ENCODE measurements around the gene WDR89. TPM values are rescaled to one million over a fixed set of nuclear protein-coding genes. Genes with fewer than 3 reads are reported as not detected.
"Not testable (repeated sequence)": the region's sequence is repeated elsewhere in the genome, so short reads cannot be mapped to it uniquely, and the experiment has no call there.

WDR89 gene
- total RNA-seq, 2 experiments from 2014 or later = 13.9 to 27.2 TPM

- H3K27ac Mint-ChIP-seq; ATAC-seq; DNase-seq; H3K9me3 Mint-ChIP-seq (ENCODE audit: low read depth); CTCF ChIA-PET; H3K4me3 Mint-ChIP-seq; H3K27me3 Mint-ChIP-seq; POLR2A ChIA-PET; intact Hi-C loops (cut with DNase I, micrococcal nuclease); H3K4me1 Mint-ChIP-seq; H3K36me3 Mint-ChIP-seq (ENCODE audit: low read depth): not testable (repeated sequence)
Measured at GRCh38 chr14:63583046-63583445, 58.6 kb downstream of the WDR89 start.

DNA sequence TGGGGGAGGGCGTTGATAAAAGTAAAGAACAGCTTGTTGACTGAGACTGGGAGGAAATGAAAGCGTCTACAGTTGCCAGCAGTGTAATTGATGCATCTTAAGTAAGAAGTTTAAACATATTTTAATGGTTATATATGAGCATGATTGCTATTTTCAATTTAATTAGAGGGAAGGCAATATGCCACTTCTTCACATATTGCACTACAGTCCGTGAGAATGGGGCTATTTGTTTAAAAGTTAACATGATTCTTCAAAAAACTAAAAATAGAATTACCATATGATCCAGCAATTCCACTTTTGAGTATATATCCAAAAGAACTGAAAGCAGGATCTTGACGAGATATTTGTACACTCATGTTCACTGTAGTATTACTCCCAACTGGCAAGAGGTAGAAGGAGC is 60.2 kb downstream of the WDR89 start:
- POLR2A ChIA-PET = no interaction called here
- H3K27me3 Mint-ChIP-seq = peaks cover 2% of the 10 kb centered on the region
- H3K27ac Mint-ChIP-seq = no peak overlapping the region
- no peaks in the 10 kb centered on the region for H3K36me3 Mint-ChIP-seq (ENCODE audit: low read depth)
- no peaks in the 10 kb centered on the region for H3K4me1 Mint-ChIP-seq
- H3K4me3 Mint-ChIP-seq = no peak overlapping the region
- H3K9me3 Mint-ChIP-seq (ENCODE audit: low read depth) = no peaks in the 10 kb centered on the region
- ATAC-seq (no peak), DNase-seq (no peak)
- intact Hi-C loops (cut with DNase I, micrococcal nuclease) = no loop called here
- CTCF ChIA-PET = no interaction called here

- no peak for DNase-seq
- Mint-ChIP-seq H3K4me3 (no peak overlapping the region), H3K4me1 (no peaks in the 10 kb centered on the region), H3K36me3 (ENCODE audit: low read depth) (no peaks in the 10 kb centered on the region), H3K9me3 (ENCODE audit: low read depth) (no peaks in the 10 kb centered on the region), H3K27ac (no peak overlapping the region), H3K27me3 (peaks cover 4% of the 10 kb centered on the region)
- POLR2A ChIA-PET = no interaction called here
- intact Hi-C loops (cut with DNase I, micrococcal nuclease) = no loop called here
- CTCF ChIA-PET = no interaction called here
- no peak for ATAC-seq
Measured at GRCh38 chr14:63578300-63578699, 63.4 kb downstream of the WDR89 start.

DNA sequence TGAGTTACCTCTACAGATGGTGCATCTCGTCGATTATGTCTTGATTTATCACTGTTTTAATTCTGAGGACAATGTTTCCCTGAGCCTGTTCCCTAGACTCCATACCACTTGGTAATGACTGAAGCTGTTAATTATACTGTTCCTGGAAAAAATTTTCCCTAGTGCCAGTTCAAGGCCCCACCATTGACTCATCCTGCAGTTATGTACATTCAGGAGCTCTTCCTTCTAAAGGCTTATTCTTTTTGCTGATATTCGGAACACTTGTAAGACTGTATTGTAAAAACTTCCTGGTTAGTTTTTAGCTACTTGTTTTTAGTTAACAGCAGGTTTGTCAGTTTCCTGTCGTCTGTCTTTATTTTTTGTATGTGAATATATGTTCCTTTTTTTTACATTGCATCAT is 68.1 kb downstream of the WDR89 start:
- H3K4me1 Mint-ChIP-seq = no peaks in the 10 kb centered on the region
- ATAC-seq = no peak
- no peaks in the 10 kb centered on the region for H3K36me3 Mint-ChIP-seq (ENCODE audit: low read depth)
- ChIA-PET CTCF (interaction anchor here (0.6 kb wide), 1 partner anchor 184 kb away, joined by 4 read pairs; no protein-coding TSS in a partner anchor), POLR2A (no interaction called here)
- H3K9me3 Mint-ChIP-seq (ENCODE audit: low read depth) = no peaks in the 10 kb centered on the region
- intact Hi-C loops (cut with DNase I, micrococcal nuclease) = no loop called here
- no peak for DNase-seq
- H3K27me3 Mint-ChIP-seq = peaks cover 2% of the 10 kb centered on the region
- no peak overlapping the region for H3K27ac Mint-ChIP-seq
- H3K4me3 Mint-ChIP-seq = no peak overlapping the region

DNA sequence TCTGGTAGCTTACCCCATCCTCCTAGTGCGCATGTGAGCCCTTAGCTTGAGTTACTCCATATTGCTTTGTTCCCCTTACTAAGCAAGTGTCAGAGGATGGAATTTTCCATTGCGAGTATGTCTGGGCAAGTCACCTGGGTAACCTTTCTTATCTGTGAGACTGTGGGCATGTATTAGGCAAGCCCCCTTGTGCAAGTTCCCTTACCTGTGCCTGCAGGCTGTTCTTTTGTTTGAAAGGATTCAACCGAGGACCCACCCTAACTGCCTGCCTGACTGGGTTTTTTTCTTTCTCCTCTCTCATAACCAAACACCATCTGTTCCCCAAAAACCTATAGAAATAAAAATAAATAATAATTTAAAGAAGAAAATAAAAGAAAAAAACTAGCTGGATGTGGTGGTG is 76.2 kb downstream of the WDR89 start:
- Mint-ChIP-seq H3K27me3 (peaks cover 3% of the 10 kb centered on the region), H3K9me3 (ENCODE audit: low read depth) (no peaks in the 10 kb centered on the region), H3K4me3 (no peak overlapping the region), H3K4me1 (no peaks in the 10 kb centered on the region), H3K36me3 (ENCODE audit: low read depth) (no peaks in the 10 kb centered on the region), H3K27ac (no peak overlapping the region)
- no peak for ATAC-seq
- no peak for DNase-seq
- POLR2A ChIA-PET = no interaction called here
- intact Hi-C loops (cut with DNase I, micrococcal nuclease) = no loop called here
- CTCF ChIA-PET = interaction anchor here (0.7 kb wide), 1 partner anchor 194 kb away, joined by 3 read pairs; no protein-coding TSS in a partner anchor

- Mint-ChIP-seq H3K36me3 (ENCODE audit: low read depth) (no peaks in the 10 kb centered on the region), H3K27ac (no peak overlapping the region), H3K4me1 (no peaks in the 10 kb centered on the region), H3K4me3 (no peak overlapping the region), H3K9me3 (ENCODE audit: low read depth) (no peaks in the 10 kb centered on the region), H3K27me3 (peaks cover 3% of the 10 kb centered on the region)
- ChIA-PET CTCF (interaction anchor here (0.7 kb wide), 1 partner anchor 98 kb away, joined by 4 read pairs; no protein-coding TSS in a partner anchor), POLR2A (no interaction called here)
- DNase-seq (no peak), ATAC-seq (no peak)
- intact Hi-C loops (cut with DNase I, micrococcal nuclease) = no loop called here
Measured at GRCh38 chr14:63564318-63564717, 77.4 kb downstream of the WDR89 start.

DNA sequence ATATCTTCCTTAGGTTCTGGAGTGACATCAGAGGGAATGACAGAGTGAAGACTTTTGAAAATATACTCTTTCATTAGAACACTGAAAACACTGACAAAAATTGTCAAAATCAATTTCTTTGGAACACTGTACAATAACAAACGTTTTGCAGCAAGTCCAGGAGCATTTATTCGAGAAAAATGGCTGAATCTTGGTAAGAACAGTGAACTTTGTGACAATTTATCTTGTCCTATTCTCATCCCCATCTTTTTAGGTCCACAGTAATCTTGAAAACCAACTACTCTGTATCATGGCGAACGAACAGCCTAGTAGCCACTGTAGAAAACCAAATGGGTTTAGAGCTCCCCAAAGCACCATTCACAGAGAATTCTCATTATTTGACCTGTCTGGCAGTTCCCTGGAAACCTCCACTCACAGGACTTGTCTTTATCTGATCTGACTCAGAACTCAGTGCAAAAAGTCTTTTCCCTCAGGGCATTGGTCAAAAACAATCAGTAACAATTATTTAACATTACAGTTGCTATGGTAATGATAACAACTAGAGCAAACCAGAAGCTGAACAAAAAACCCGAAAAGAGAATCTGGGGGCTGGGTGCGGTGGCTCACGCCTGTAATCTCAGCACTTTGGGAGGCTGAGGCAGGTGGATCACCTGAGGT is 78.2 kb downstream of the WDR89 start:
- intact Hi-C loops (cut with DNase I, micrococcal nuclease) = no loop called here
- no peaks in the 10 kb centered on the region for H3K9me3 Mint-ChIP-seq (ENCODE audit: low read depth)
- CTCF ChIA-PET = no interaction called here
- H3K27me3 Mint-ChIP-seq = peaks cover 3% of the 10 kb centered on the region
- no peaks in the 10 kb centered on the region for H3K4me1 Mint-ChIP-seq
- ATAC-seq (no peak), DNase-seq (no peak)
- H3K4me3 Mint-ChIP-seq = no peak overlapping the region
- no peaks in the 10 kb centered on the region for H3K36me3 Mint-ChIP-seq (ENCODE audit: low read depth)
- no peak overlapping the region for H3K27ac Mint-ChIP-seq
- POLR2A ChIA-PET = no interaction called here

DNA sequence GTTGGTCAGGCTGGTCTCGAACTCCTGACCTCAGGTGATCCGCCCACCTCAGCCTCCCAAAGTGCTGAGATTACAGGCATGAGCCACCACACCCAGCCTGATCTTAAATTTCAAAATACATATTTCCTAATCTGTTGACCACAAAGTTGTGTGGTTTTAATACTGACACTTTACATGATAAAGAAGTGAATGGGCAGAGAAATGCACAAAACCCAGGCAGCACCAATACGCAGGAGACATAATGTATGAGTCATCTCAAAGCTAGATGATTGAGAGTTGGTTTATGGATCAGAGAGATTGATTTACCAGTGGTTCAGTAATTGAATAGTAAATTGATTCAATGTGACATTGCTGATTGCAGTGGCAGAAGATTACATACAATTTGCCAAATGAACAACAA is 79.3 kb downstream of the WDR89 start:
- H3K4me1 Mint-ChIP-seq = no peaks in the 10 kb centered on the region
- CTCF ChIA-PET = no interaction called here
- no peaks in the 10 kb centered on the region for H3K36me3 Mint-ChIP-seq (ENCODE audit: low read depth)
- H3K27me3 Mint-ChIP-seq = peaks cover 3% of the 10 kb centered on the region
- intact Hi-C loops (cut with DNase I, micrococcal nuclease) = no loop called here
- POLR2A ChIA-PET = no interaction called here
- H3K27ac Mint-ChIP-seq = no peak overlapping the region
- H3K4me3 Mint-ChIP-seq = no peak overlapping the region
- ATAC-seq (no peak), DNase-seq (no peak)
- H3K9me3 Mint-ChIP-seq (ENCODE audit: low read depth) = no peaks in the 10 kb centered on the region

- peak; percentile 30 for DNase-seq
- ChIA-PET CTCF (no interaction called here), POLR2A (interaction anchor here (0.6 to 0.9 kb wide), 2 partner anchors 12 to 355 kb away, joined by 3 to 6 read pairs; partner anchors contain the start of gene PPP2R5E)
- Mint-ChIP-seq H3K4me1 (peaks cover 14% of the 10 kb centered on the region), H3K27ac (no peak overlapping the region), H3K9me3 (ENCODE audit: low read depth) (no peaks in the 10 kb centered on the region), H3K27me3 (no peaks in the 10 kb centered on the region), H3K36me3 (ENCODE audit: low read depth) (no peaks in the 10 kb centered on the region), H3K4me3 (no peak overlapping the region)
- intact Hi-C loops (cut with DNase I, micrococcal nuclease) = no loop called here
- peak; percentile 64 for ATAC-seq
Measured at GRCh38 chr14:63555572-63555971, 86.1 kb downstream of the WDR89 start.

- Mint-ChIP-seq H3K4me3 (no peak overlapping the region), H3K27ac (no peak overlapping the region), H3K36me3 (ENCODE audit: low read depth) (no peaks in the 10 kb centered on the region), H3K27me3 (no peaks in the 10 kb centered on the region), H3K9me3 (ENCODE audit: low read depth) (no peaks in the 10 kb centered on the region), H3K4me1 (peaks cover 14% of the 10 kb centered on the region)
- CTCF ChIA-PET = interaction anchor here (1.3 kb wide), 1 partner anchor 14 kb away, joined by 3 read pairs; no protein-coding TSS in a partner anchor
- peak; percentile 72 for ATAC-seq
- intact Hi-C loops (cut with DNase I, micrococcal nuclease) = no loop called here
- POLR2A ChIA-PET = no interaction called here
- DNase-seq = no peak
Measured at GRCh38 chr14:63551332-63551731, 90.3 kb downstream of the WDR89 start.

DNA sequence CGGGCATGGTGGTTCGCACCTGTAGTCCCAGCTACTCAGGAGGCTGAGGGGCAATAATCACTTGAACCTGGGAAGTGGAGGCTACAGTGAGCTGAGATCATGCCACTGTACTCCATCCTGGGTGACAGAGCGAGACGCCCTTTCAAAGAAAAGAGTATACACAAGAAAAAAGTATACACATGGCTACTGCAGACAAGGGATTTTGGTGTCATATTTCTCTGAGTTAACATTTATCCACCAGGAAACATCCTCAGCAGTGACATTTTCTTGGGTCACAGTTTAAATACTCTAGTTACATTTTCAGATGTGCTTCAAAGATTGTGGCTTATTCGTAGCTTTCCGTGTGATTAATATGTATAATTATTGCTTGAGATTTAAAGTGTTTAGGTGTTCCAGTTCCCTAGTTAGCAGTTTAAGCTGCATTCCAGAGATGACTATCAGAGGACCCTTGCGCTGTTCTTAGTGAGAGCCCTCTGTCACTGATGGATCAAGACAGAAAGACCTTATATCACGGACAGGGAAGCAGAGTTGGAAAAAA is 93.8 kb downstream of the WDR89 start:
- intact Hi-C loops (cut with DNase I, micrococcal nuclease) = loop anchor here in 1 of 2 experiments (10.0 kb wide), 1 partner anchor 957 kb away; the partner anchor contains the start of genes ZBTB1 and ZBTB25
- no peaks in the 10 kb centered on the region for H3K27me3 Mint-ChIP-seq
- H3K27ac Mint-ChIP-seq = no peak overlapping the region
- ChIA-PET CTCF (interaction anchor here (0.5 kb wide), 1 partner anchor 1234 kb away, joined by 3 read pairs; no protein-coding TSS in a partner anchor), POLR2A (no interaction called here)
- H3K9me3 Mint-ChIP-seq (ENCODE audit: low read depth) = no peaks in the 10 kb centered on the region
- no peak for DNase-seq
- ATAC-seq = no peak
- peaks cover 2% of the 10 kb centered on the region for H3K36me3 Mint-ChIP-seq (ENCODE audit: low read depth)
- peaks cover 15% of the 10 kb centered on the region for H3K4me1 Mint-ChIP-seq
- no peak overlapping the region for H3K4me3 Mint-ChIP-seq

Data from activated CD4-positive, alpha-beta T cell treated with anti-CD3 and anti-CD28 coated beads for 36 hours (primary cell).